Activated naive CD8-positive, alpha-beta T cell treated with anti-CD3 and anti-CD28 coated beads, Interleukin-2, amount 10 ng/mL, durations not matched to agents 7 days and 5 days (primary cell): ENCODE measurements around the gene VRK1. TPM values are rescaled to one million over a fixed set of nuclear protein-coding genes. Genes with fewer than 3 reads are reported as not detected.

Source experiments
- ATAC-seq: fragments of 150-1000 bp; cut with Tn5 transposase; one replicate; pipeline ENCODE4 v1.10.0; 2021; ENCODE audit warnings: low read depth, moderate library complexity
- POLR2A ChIA-PET: fragments of 350-600 bp; sonication (Branson Sonifier 250); formaldehyde crosslinking; loops from one replicate; lab custom pipeline; 2021; ENCODE audit warnings: antibody characterized with exemption; lab: Charles Lee
- DNase-seq: peaks from one replicate; pipeline ENCODE4 v3.0.0; 2021
- H3K27ac Mint-ChIP-seq: one replicate; pipeline ENCODE4 v1.8.0; 2022; ENCODE audit warnings: mild to moderate bottlenecking, mixed read lengths
- H3K27me3 Mint-ChIP-seq: one replicate; pipeline ENCODE4 v1.8.0; 2022; ENCODE audit warnings: mild to moderate bottlenecking, moderate library complexity, mixed read lengths
- H3K36me3 Mint-ChIP-seq: one replicate; pipeline ENCODE4 v1.8.0; 2021; ENCODE audit warnings: mild to moderate bottlenecking, mixed read lengths
- H3K4me1 Mint-ChIP-seq: one replicate; pipeline ENCODE4 v1.8.0; 2021; ENCODE audit warnings: mixed read lengths
- H3K4me3 Mint-ChIP-seq: one replicate; pipeline ENCODE4 v1.8.0; 2022; ENCODE audit warnings: mild to moderate bottlenecking, moderate library complexity, mixed read lengths
- H3K9me3 Mint-ChIP-seq: one replicate; pipeline ENCODE4 v1.8.0; 2021; ENCODE audit warnings: mixed read lengths
- total RNA-seq, 2 experiments: library from RNA; stranded (reverse); gene quantifications; one replicate each; pipeline ENCODE4 v1.2.3, GENCODE V29; 2021

Gene VRK1
- total RNA-seq, 2 experiments from 2014 or later: 62.8 to 65.0 TPM

GRCh38 chr14:96772929-96773328, 24.3 kb upstream of the VRK1 start:
- Mint-ChIP-seq H3K27me3 (peaks cover 24% of the 10 kb centered on the region), H3K4me1 (no peaks in the 10 kb centered on the region)
- POLR2A ChIA-PET: no interaction called here

GRCh38 chr14:96776791-96777190, 20.4 kb upstream of the VRK1 start:
- ATAC-seq: no peak
- H3K36me3 Mint-ChIP-seq: no peaks in the 10 kb centered on the region
- POLR2A ChIA-PET: interaction anchor here (0.6 kb wide), 1 partner anchor 1624 kb away, joined by 4 read pairs; no protein-coding TSS in a partner anchor

More at GRCh38 chr14:96772929-96773328, 24.3 kb upstream of the VRK1 start:
- Mint-ChIP-seq H3K4me3 (no peak overlapping the region), H3K27ac (no peak overlapping the region), H3K9me3 (no peaks in the 10 kb centered on the region), H3K36me3 (no peaks in the 10 kb centered on the region)
- no peak for ATAC-seq
- no peak for DNase-seq

GRCh38 chr14:96780500-96780899, 16.7 kb upstream of the VRK1 start:
- Mint-ChIP-seq H3K4me1 (no peaks in the 10 kb centered on the region), H3K36me3 (no peaks in the 10 kb centered on the region), H3K4me3 (no peak overlapping the region), H3K27ac (no peak overlapping the region), H3K9me3 (no peaks in the 10 kb centered on the region), H3K27me3 (peaks cover 15% of the 10 kb centered on the region)
- DNase-seq: no peak
- POLR2A ChIA-PET: no interaction called here
- ATAC-seq: no peak

More at GRCh38 chr14:96776791-96777190, 20.4 kb upstream of the VRK1 start:
- Mint-ChIP-seq H3K27ac (no peak overlapping the region), H3K9me3 (no peaks in the 10 kb centered on the region), H3K4me1 (no peaks in the 10 kb centered on the region), H3K4me3 (no peak overlapping the region), H3K27me3 (peaks cover 11% of the 10 kb centered on the region)
- no peak for DNase-seq

GRCh38 chr14:96781371-96781770, 15.8 kb upstream of the VRK1 start:
- no peaks in the 10 kb centered on the region for H3K36me3 Mint-ChIP-seq
- H3K4me1 Mint-ChIP-seq: no peaks in the 10 kb centered on the region
- no peak for DNase-seq
- POLR2A ChIA-PET: no interaction called here
- H3K27me3 Mint-ChIP-seq: peaks cover 23% of the 10 kb centered on the region
- no peak overlapping the region for H3K27ac Mint-ChIP-seq
- no peak overlapping the region for H3K4me3 Mint-ChIP-seq
- H3K9me3 Mint-ChIP-seq: no peaks in the 10 kb centered on the region
- ATAC-seq: no peak

- H3K36me3 Mint-ChIP-seq: no peaks in the 10 kb centered on the region
- H3K9me3 Mint-ChIP-seq: no peaks in the 10 kb centered on the region
- POLR2A ChIA-PET: no interaction called here
- no peaks in the 10 kb centered on the region for H3K4me1 Mint-ChIP-seq
- DNase-seq: no peak
- no peak for ATAC-seq
- H3K27me3 Mint-ChIP-seq: peaks cover 23% of the 10 kb centered on the region
- no peak overlapping the region for H3K27ac Mint-ChIP-seq
- H3K4me3 Mint-ChIP-seq: no peak overlapping the region
Measured at GRCh38 chr14:96782436-96782835, 14.7 kb upstream of the VRK1 start.

GRCh38 chr14:96783043-96783914, 13.9 kb upstream of the VRK1 start:
- POLR2A ChIA-PET: no interaction called here
- Mint-ChIP-seq H3K4me3 (no peak overlapping the region), H3K27ac (no peak overlapping the region), H3K36me3 (no peaks in the 10 kb centered on the region), H3K9me3 (no peaks in the 10 kb centered on the region), H3K27me3 (peaks cover 19% of the 10 kb centered on the region), H3K4me1 (no peaks in the 10 kb centered on the region)
- ATAC-seq (no peak), DNase-seq (no peak)

- Mint-ChIP-seq H3K27ac (no peak overlapping the region), H3K9me3 (no peaks in the 10 kb centered on the region), H3K4me3 (no peak overlapping the region), H3K36me3 (no peaks in the 10 kb centered on the region), H3K4me1 (no peaks in the 10 kb centered on the region), H3K27me3 (peaks cover 20% of the 10 kb centered on the region)
- ATAC-seq: no peak
- no peak for DNase-seq
- POLR2A ChIA-PET: no interaction called here
Measured at GRCh38 chr14:96783915-96784224, 13.3 kb upstream of the VRK1 start.

- Mint-ChIP-seq H3K27me3 (peaks cover 25% of the 10 kb centered on the region), H3K4me3 (no peak overlapping the region), H3K9me3 (no peaks in the 10 kb centered on the region), H3K4me1 (peaks cover 1% of the 10 kb centered on the region), H3K36me3 (no peaks in the 10 kb centered on the region), H3K27ac (no peak overlapping the region)
- POLR2A ChIA-PET: no interaction called here
- ATAC-seq (no peak), DNase-seq (no peak)
Measured at GRCh38 chr14:96790186-96790585, 7.0 kb upstream of the VRK1 start.

GRCh38 chr14:96790706-96791105, 6.5 kb upstream of the VRK1 start:
- H3K27ac Mint-ChIP-seq: no peak overlapping the region
- H3K9me3 Mint-ChIP-seq: no peaks in the 10 kb centered on the region
- H3K4me3 Mint-ChIP-seq: no peak overlapping the region
- ATAC-seq (no peak), DNase-seq (no peak)
- H3K4me1 Mint-ChIP-seq: peaks cover 4% of the 10 kb centered on the region
- POLR2A ChIA-PET: no interaction called here
- H3K36me3 Mint-ChIP-seq: no peaks in the 10 kb centered on the region
- peaks cover 28% of the 10 kb centered on the region for H3K27me3 Mint-ChIP-seq

GRCh38 chr14:96792003-96792402, 5.2 kb upstream of the VRK1 start:
- no peak for DNase-seq
- H3K4me3 Mint-ChIP-seq: no peak overlapping the region
- POLR2A ChIA-PET: no interaction called here
- no peak overlapping the region for H3K27ac Mint-ChIP-seq
- H3K36me3 Mint-ChIP-seq: no peaks in the 10 kb centered on the region
- H3K27me3 Mint-ChIP-seq: peaks cover 21% of the 10 kb centered on the region
- no peak for ATAC-seq
- no peaks in the 10 kb centered on the region for H3K9me3 Mint-ChIP-seq
- H3K4me1 Mint-ChIP-seq: peaks cover 9% of the 10 kb centered on the region

GRCh38 chr14:96792591-96792990, 4.6 kb upstream of the VRK1 start:
- no peak for DNase-seq
- peaks cover 21% of the 10 kb centered on the region for H3K27me3 Mint-ChIP-seq
- no peak overlapping the region for H3K27ac Mint-ChIP-seq
- no peak for ATAC-seq
- H3K36me3 Mint-ChIP-seq: no peaks in the 10 kb centered on the region
- POLR2A ChIA-PET: no interaction called here
- peaks cover 9% of the 10 kb centered on the region for H3K4me1 Mint-ChIP-seq
- H3K9me3 Mint-ChIP-seq: no peaks in the 10 kb centered on the region
- no peak overlapping the region for H3K4me3 Mint-ChIP-seq

GRCh38 chr14:96793547-96793946, 3.6 kb upstream of the VRK1 start:
- Mint-ChIP-seq H3K9me3 (no peaks in the 10 kb centered on the region), H3K36me3 (no peaks in the 10 kb centered on the region), H3K27ac (no peak overlapping the region), H3K27me3 (peaks cover 21% of the 10 kb centered on the region), H3K4me1 (peaks cover 14% of the 10 kb centered on the region), H3K4me3 (no peak overlapping the region)
- POLR2A ChIA-PET: no interaction called here
- ATAC-seq (no peak), DNase-seq (no peak)

- Mint-ChIP-seq H3K9me3 (no peaks in the 10 kb centered on the region), H3K27me3 (peaks cover 13% of the 10 kb centered on the region), H3K36me3 (no peaks in the 10 kb centered on the region), H3K27ac (no peak overlapping the region), H3K4me1 (peaks cover 24% of the 10 kb centered on the region), H3K4me3 (no peak overlapping the region)
- DNase-seq (no peak), ATAC-seq (no peak)
- POLR2A ChIA-PET: no interaction called here
Measured at GRCh38 chr14:96795109-96795828, 1.9 kb upstream of the VRK1 start.
